ENCODE measurements around the gene CYP11A1.
A peak's percentile ranks its signal among the peaks of the same experiment; 100 is the strongest.

Gene CYP11A1

DNA sequence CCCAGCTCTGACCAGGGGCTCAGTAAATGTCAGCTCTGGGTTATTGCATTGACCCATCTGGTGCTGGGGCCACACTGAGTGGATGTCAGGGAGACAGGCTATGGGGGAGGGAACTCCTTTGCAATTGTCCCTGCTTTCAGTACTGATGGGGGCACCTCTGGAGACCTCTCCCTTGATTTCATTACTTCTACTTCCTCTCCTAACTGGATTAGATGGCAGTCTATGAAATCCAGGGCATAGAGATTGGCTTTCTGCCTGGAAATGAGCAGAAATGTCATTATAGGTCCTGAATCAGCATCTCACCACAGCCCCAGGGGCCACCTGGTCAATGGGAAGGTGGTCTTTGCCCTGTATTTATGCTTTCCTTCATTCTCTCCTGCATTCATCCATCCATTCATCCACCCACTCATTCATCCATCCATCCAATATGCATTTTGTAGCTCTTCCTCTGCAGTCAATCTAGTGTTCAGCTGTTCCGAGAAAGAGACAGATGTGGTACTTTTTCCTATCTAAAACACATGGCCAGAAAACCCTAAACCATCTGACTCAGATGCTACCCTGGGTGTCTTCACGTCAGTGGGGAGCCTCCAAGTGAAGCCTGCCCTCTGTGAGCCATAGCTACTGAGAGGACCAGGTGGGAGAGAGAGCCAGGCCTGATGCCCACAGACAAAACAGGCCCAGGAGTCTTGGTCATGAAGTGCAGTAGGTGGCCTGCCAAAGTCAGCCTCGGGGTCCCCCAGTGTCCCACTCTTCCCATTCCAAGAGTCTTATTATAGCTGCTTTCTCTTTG is 74.2 kb downstream of the CYP11A1 start:
- DNase-seq, result no peak

DNA sequence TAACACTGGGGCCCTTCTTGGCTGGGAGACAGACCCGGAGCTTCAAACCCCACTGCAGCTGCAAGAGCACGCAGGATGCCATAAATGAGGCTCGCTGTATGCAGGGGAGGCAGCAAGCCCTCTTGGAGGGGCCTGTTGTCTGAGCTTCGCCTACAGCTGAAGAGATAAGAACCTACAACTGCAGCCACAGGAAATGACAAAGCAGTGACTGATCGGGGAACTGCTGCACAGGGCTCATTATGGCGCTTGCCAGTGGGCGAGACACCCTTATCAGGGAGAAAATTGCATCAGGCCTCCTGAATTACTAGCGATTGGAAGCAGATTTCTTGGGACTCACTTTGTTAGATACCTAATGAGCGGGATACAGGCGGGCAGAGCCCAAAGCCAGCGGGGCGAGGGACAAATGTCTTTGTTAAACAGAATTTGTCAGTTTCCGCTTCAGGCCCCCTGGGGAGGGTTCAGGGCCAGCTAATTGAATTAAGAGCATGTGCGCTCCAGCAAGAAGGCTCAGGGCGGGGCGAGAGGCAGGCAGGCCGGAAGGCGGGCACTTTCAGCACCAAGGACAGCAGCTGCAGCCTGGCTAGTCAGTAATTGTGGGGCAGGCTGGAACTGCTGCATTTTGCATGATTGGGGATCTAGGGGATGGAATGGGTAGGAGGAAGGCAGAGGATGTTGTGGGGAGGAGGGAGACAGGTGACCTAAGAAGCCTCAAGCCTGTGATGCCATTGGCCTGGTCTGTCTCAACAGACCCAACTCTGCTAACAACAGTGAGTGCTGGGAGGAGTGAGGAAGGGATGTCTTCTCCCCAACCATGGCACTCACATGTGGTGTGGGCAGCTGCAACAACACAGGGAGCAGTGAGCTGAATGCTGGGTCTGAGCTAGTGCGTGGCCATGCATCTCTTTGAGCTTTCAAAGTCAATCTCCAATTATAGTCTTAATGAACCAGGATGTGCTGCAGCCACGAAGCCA is 76.1 kb downstream of the CYP11A1 start:
- peak; percentile 82 for DNase-seq

DNA sequence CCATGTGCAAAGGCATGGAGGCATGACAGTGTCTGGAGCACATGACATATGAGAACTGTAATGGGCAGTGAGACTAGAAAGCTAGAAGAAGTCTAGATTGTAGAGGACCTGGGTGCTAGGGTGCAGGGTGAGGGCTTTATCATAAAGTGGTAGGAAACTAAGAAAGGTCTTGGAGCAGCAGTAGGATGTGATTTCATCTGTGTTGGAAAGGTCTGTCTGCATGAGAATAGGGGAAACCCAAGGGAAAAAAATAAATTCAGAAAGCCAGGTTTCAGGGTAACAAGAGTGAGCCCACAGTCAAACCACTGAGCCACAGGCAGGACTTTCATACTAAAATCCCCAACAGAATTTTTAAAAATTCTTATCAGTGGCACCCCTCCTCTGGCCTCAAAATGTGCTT is 76.8 kb downstream of the CYP11A1 start:
- DNase-seq, result no peak

DNA sequence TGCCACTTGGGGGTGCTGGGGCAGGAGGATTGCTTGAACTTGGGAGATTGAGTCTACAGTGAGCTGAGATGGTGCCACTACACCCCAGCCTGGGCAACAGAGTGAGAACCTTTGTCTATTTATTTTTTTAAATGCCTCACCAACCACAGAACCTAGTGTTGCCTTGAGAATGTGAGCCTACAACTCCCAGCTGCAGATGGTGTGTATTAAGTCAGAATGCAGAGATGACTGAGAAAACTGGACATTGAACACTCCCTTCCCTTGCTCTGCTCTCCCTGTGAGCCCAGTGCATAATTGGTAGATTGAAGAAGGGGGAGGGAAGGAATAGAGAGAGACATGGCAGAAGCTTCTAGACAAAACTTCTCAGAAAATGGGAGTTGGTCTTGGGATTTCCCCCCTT is 77.8 kb downstream of the CYP11A1 start:
- DNase-seq, result no peak
